ENCODE measurements around the gene ENTPD3. TPM values are rescaled to one million over a fixed set of nuclear protein-coding genes. Genes with fewer than 3 reads are reported as not detected.

Gene ENTPD3
- total and polyA plus RNA-seq, 2 donors (not counting 1 experiment from before 2014, with no cell fraction given): not detected

GRCh38 chr3:40452876-40453730 is 66.1 kb downstream of the ENTPD3 start:
- CTCF ChIA-PET: interaction anchor here (0.7 to 1.3 kb wide), 4 partner anchors 24 to 144 kb away, joined by 3 to 6 read pairs (median 3); partner anchors contain the start of gene ZNF619
- peak overlapping the region; percentile 96 for H3K4me3 Mint-ChIP-seq
- intact Hi-C loops (cut with micrococcal nuclease): loop anchor here (1.0 to 10.0 kb wide), 7 partner anchors 24 to 1559 kb away; partner anchors contain the start of genes CTNNB1, EIF1B, SCN11A and WDR48
- H3K36me3 ChIP-seq (replicated peaks in 1 of 2; ENCODE audit: control extremely low read depth in 1 of 2, control insufficient read depth in 1 of 2, extremely low read depth in 1 of 2, insufficient read depth in 2 of 2, low read length in 1 of 2): peaks cover 0 to 1% of the 10 kb centered on the region in 2 experiments
- peak; percentile 97 for DNase-seq
- peak overlapping the region; percentile 93 for H3K9ac ChIP-seq (ENCODE audit: low read length)
- peak overlapping the region; percentile 92 for H3K4me2 ChIP-seq (replicated peaks; ENCODE audit: low read depth, low read length, poor library complexity, severe bottlenecking)
- TF ChIP-seq CTCF (IDR thresholded peaks at IDR 0.05) (peak; percentile 6), EZH2 (IDR thresholded peaks at IDR 0.05; ENCODE audit: borderline replicate concordance, insufficient read depth, low read depth, low read length, poor library complexity, severe bottlenecking) (no peak)
- H3K4me1 ChIP-seq (ENCODE audit: control insufficient read depth in 2 of 2, insufficient read depth in 2 of 2, low read length in 2 of 2): peaks cover 24 to 28% of the 10 kb centered on the region in 2 donors
- POLR2A ChIA-PET: interaction anchor here (1.4 kb wide), 1 partner anchor 746 kb away, joined by 3 read pairs; the partner anchor contains the start of gene CTNNB1
- H3K79me2 ChIP-seq (ENCODE audit: control insufficient read depth, insufficient read depth, low read length): peaks cover 15% of the 10 kb centered on the region
- ATAC-seq (ENCODE audit: low read depth): peak; percentile 90
- no peaks in the 10 kb centered on the region for H3K9me3 Mint-ChIP-seq (ENCODE audit: insufficient read depth)
- H3K27me3 ChIP-seq (replicated peaks in 1 of 4; ENCODE audit: control extremely low read depth in 1 of 4, control insufficient read depth in 3 of 4, insufficient read depth in 4 of 4, low read length in 3 of 4): no peaks in the 10 kb centered on the region
- H3K27ac Mint-ChIP-seq: peak overlapping the region; percentile 99
- peaks cover 36% of the 10 kb centered on the region for H3K4me1 Mint-ChIP-seq
- under 1% methylated on average over 36 of the region's 41 CpGs for WGBS (ENCODE audit: insufficient coverage)
- H3K9me3 ChIP-seq (ENCODE audit: control extremely low read depth in 1 of 3, control insufficient read depth in 2 of 3, insufficient read depth in 1 of 3, low read length in 2 of 3): peaks cover 0 to 5% (median 0%) of the 10 kb centered on the region in 3 donors
- H2AFZ ChIP-seq (ENCODE audit: insufficient read depth, low read depth, low read length, poor library complexity, severe bottlenecking): peak overlapping the region; percentile 92
- H3K4me3 ChIP-seq (ENCODE audit: control extremely low read depth in 1 of 5, extremely low read depth in 1 of 5, insufficient read depth in 1 of 5, low read depth in 2 of 5, low read length in 4 of 5): peak overlapping the region; percentile 60 to 88 (median 77)
- H4K20me1 ChIP-seq (ENCODE audit: control insufficient read depth, insufficient read depth, low read length, poor library complexity, severe bottlenecking): peaks cover 8% of the 10 kb centered on the region
- no peaks in the 10 kb centered on the region for H3K27me3 Mint-ChIP-seq
- H3K27ac ChIP-seq (ENCODE audit: low read length in 2 of 2): peak overlapping the region; percentile 92 to 95
